K562 (cell line): ENCODE results near the gene TMEM203. TPM values are rescaled to one million over a fixed set of nuclear protein-coding genes. Genes with fewer than 3 reads are reported as not detected.
A peak's percentile ranks its signal among the peaks of the same experiment; 100 is the strongest.

ENCODE experiments used
- FOXJ2 ChIP-seq: fragments of 200-800 bp; sonication (Bioruptor generic); IDR thresholded peaks from 2 replicates; pipeline ENCODE4 v1.6.1; 2016; ENCODE audit warnings: missing genetic modification characterization, missing compliant biosample characterization
- RNF2 ChIP-seq: sonication (generic); IDR thresholded peaks from 2 replicates; pipeline ENCODE4 v1.6.1; 2016
- TCF7 ChIP-seq: sonication (generic); IDR thresholded peaks from 2 replicates; pipeline ENCODE4 v1.6.1; 2016; ENCODE audit warnings: antibody characterized with exemption, borderline replicate concordance
- ZNF124 ChIP-seq: sonication (generic); formaldehyde crosslinking; IDR thresholded peaks from 2 replicates; pipeline ENCODE4 v1.8.1; 2022; ENCODE audit warnings: missing genetic modification reagents
- ZNF57 ChIP-seq: fragments of 450-650 bp; formaldehyde crosslinking; IDR thresholded peaks from 2 replicates; pipeline ENCODE4 v1.4.0; 2020; ENCODE audit warnings: mild to moderate bottlenecking, moderate library complexity
- polyA plus RNA-seq, 8 experiments: library from polyadenylated mRNA; depleted of rRNA in 4 of 8; stranded (reverse) in 5 of 8; unstranded in 3 of 8; fragments of >200 nt; fragmentation: Nextera tagmentation in 2 of 8; fragmentation: Illumina TruSeq in 1 of 8; extraction: Ambion mirVana in 2 of 8; extraction: Trizol in 1 of 8; gene quantifications; 2 replicates each; pipeline versions ENCODE4 v1.2.1 to v1.2.3, GENCODE V29; 2011 to 2014; ENCODE audit warnings: inconsistent platforms in 1 of 8, missing spikeins in 1 of 8
- total RNA-seq, 7 experiments: library from RNA; depleted of rRNA in 6 of 7; stranded (reverse); fragments of >200 nt in 6 of 7; fragmentation: Illumina TruSeq in 2 of 7; extraction: Trizol in 2 of 7; gene quantifications; 2 replicates each; pipeline versions ENCODE4 v1.2.1 to v1.2.3, GENCODE V29; 2011 to 2021; ENCODE audit warnings: low replicate concordance in 1 of 7
- TF ChIP-seq, protein P1 (sequence below): fragments of 150-350 bp; conservative IDR thresholded peaks from 2 replicates; pipeline ENCODE4 v1.6.1; 2014; ENCODE audit warnings: low read length
- TF ChIP-seq, protein P2 (sequence below): fragments of 200-800 bp; sonication (Bioruptor generic); IDR thresholded peaks from 2 replicates; pipeline ENCODE4 v1.6.1; 2017; ENCODE audit warnings: missing genetic modification characterization, missing compliant biosample characterization
- TF ChIP-seq, protein P3 (sequence below): fragments of 200-600 bp; sonication (generic); IDR thresholded peaks from one replicate; pipeline ENCODE4 v1.6.1; 2012; ENCODE audit warnings: mild to moderate bottlenecking, low read depth, low read length, inconsistent platforms
- TF ChIP-seq, protein P4 (sequence below): fragments of 450-650 bp; formaldehyde crosslinking; IDR thresholded peaks from 2 replicates; pipeline ENCODE4 v1.4.0; 2020; ENCODE audit warnings: mild to moderate bottlenecking, moderate library complexity

Gene TMEM203
- total and polyA plus RNA-seq, 9 of the 15 experiments (the other 6 are each of a cell fraction or from before 2014, with no cell fraction given), result 8.8 to 59.5 (median 37.6) TPM

DNA sequence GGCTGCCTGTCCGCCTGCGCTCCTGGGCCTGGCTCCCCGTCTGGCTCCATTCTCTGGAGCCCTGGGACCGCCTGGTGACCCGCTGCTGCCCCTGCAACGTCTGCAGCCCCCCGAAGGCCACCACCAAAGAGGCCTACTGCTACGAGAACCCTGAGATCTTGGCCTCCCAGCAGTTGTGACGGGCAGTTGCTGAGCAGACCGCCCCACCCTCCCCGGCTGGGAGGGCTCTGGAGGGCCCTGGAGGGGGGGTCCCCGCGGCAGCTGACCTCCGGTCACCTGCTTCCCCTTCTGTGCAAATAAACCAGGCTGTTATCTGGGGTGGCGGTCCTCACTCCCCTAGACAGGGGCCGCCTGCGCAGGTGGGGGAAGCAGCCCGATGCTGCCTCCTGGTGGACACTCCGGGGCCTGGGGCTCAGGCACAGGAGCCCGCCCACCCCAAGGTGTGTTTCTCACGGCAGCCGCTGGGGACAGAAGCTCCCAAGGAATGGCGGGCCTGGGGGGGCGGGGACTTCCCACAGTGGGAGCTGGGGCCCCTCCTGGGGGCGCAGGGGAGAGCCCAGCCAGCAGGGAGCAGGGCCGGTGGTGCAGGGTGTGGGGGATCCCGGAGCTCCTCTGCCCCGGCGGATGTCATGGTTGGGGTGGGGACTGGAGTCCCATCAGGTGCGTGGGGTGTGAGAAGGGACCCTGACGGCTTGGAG is 30.9 kb upstream of the TMEM203 start (continued):
- TF ChIP-seq, protein P1, sequence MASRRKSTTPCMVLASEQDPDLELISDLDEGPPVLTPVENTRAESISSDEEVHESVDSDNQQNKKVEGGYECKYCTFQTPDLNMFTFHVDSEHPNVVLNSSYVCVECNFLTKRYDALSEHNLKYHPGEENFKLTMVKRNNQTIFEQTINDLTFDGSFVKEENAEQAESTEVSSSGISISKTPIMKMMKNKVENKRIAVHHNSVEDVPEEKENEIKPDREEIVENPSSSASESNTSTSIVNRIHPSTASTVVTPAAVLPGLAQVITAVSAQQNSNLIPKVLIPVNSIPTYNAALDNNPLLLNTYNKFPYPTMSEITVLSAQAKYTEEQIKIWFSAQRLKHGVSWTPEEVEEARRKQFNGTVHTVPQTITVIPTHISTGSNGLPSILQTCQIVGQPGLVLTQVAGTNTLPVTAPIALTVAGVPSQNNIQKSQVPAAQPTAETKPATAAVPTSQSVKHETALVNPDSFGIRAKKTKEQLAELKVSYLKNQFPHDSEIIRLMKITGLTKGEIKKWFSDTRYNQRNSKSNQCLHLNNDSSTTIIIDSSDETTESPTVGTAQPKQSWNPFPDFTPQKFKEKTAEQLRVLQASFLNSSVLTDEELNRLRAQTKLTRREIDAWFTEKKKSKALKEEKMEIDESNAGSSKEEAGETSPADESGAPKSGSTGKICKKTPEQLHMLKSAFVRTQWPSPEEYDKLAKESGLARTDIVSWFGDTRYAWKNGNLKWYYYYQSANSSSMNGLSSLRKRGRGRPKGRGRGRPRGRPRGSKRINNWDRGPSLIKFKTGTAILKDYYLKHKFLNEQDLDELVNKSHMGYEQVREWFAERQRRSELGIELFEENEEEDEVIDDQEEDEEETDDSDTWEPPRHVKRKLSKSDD, result no peak; the same call in 1 of the 2 replicates
- TF ChIP-seq ZNF57 (CRISPR knock-in tag) (no peak), FOXJ2 (tag) (no peak), TCF7 (no peak), ZNF124 (CRISPR knock-in tag) (no peak), RNF2 (peak; percentile 73; the same call in 1 of the 2 replicates)
- TF ChIP-seq, protein P2, sequence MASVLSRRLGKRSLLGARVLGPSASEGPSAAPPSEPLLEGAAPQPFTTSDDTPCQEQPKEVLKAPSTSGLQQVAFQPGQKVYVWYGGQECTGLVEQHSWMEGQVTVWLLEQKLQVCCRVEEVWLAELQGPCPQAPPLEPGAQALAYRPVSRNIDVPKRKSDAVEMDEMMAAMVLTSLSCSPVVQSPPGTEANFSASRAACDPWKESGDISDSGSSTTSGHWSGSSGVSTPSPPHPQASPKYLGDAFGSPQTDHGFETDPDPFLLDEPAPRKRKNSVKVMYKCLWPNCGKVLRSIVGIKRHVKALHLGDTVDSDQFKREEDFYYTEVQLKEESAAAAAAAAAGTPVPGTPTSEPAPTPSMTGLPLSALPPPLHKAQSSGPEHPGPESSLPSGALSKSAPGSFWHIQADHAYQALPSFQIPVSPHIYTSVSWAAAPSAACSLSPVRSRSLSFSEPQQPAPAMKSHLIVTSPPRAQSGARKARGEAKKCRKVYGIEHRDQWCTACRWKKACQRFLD (CRISPR knock-in tag), result no peak
- TF ChIP-seq, protein P3, sequence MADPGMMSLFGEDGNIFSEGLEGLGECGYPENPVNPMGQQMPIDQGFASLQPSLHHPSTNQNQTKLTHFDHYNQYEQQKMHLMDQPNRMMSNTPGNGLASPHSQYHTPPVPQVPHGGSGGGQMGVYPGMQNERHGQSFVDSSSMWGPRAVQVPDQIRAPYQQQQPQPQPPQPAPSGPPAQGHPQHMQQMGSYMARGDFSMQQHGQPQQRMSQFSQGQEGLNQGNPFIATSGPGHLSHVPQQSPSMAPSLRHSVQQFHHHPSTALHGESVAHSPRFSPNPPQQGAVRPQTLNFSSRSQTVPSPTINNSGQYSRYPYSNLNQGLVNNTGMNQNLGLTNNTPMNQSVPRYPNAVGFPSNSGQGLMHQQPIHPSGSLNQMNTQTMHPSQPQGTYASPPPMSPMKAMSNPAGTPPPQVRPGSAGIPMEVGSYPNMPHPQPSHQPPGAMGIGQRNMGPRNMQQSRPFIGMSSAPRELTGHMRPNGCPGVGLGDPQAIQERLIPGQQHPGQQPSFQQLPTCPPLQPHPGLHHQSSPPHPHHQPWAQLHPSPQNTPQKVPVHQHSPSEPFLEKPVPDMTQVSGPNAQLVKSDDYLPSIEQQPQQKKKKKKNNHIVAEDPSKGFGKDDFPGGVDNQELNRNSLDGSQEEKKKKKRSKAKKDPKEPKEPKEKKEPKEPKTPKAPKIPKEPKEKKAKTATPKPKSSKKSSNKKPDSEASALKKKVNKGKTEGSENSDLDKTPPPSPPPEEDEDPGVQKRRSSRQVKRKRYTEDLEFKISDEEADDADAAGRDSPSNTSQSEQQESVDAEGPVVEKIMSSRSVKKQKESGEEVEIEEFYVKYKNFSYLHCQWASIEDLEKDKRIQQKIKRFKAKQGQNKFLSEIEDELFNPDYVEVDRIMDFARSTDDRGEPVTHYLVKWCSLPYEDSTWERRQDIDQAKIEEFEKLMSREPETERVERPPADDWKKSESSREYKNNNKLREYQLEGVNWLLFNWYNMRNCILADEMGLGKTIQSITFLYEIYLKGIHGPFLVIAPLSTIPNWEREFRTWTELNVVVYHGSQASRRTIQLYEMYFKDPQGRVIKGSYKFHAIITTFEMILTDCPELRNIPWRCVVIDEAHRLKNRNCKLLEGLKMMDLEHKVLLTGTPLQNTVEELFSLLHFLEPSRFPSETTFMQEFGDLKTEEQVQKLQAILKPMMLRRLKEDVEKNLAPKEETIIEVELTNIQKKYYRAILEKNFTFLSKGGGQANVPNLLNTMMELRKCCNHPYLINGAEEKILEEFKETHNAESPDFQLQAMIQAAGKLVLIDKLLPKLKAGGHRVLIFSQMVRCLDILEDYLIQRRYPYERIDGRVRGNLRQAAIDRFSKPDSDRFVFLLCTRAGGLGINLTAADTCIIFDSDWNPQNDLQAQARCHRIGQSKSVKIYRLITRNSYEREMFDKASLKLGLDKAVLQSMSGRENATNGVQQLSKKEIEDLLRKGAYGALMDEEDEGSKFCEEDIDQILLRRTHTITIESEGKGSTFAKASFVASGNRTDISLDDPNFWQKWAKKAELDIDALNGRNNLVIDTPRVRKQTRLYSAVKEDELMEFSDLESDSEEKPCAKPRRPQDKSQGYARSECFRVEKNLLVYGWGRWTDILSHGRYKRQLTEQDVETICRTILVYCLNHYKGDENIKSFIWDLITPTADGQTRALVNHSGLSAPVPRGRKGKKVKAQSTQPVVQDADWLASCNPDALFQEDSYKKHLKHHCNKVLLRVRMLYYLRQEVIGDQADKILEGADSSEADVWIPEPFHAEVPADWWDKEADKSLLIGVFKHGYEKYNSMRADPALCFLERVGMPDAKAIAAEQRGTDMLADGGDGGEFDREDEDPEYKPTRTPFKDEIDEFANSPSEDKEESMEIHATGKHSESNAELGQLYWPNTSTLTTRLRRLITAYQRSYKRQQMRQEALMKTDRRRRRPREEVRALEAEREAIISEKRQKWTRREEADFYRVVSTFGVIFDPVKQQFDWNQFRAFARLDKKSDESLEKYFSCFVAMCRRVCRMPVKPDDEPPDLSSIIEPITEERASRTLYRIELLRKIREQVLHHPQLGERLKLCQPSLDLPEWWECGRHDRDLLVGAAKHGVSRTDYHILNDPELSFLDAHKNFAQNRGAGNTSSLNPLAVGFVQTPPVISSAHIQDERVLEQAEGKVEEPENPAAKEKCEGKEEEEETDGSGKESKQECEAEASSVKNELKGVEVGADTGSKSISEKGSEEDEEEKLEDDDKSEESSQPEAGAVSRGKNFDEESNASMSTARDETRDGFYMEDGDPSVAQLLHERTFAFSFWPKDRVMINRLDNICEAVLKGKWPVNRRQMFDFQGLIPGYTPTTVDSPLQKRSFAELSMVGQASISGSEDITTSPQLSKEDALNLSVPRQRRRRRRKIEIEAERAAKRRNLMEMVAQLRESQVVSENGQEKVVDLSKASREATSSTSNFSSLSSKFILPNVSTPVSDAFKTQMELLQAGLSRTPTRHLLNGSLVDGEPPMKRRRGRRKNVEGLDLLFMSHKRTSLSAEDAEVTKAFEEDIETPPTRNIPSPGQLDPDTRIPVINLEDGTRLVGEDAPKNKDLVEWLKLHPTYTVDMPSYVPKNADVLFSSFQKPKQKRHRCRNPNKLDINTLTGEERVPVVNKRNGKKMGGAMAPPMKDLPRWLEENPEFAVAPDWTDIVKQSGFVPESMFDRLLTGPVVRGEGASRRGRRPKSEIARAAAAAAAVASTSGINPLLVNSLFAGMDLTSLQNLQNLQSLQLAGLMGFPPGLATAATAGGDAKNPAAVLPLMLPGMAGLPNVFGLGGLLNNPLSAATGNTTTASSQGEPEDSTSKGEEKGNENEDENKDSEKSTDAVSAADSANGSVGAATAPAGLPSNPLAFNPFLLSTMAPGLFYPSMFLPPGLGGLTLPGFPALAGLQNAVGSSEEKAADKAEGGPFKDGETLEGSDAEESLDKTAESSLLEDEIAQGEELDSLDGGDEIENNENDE, result no peak
- TF ChIP-seq, protein P4, sequence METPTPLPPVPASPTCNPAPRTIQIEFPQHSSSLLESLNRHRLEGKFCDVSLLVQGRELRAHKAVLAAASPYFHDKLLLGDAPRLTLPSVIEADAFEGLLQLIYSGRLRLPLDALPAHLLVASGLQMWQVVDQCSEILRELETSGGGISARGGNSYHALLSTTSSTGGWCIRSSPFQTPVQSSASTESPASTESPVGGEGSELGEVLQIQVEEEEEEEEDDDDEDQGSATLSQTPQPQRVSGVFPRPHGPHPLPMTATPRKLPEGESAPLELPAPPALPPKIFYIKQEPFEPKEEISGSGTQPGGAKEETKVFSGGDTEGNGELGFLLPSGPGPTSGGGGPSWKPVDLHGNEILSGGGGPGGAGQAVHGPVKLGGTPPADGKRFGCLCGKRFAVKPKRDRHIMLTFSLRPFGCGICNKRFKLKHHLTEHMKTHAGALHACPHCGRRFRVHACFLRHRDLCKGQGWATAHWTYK (CRISPR knock-in tag), result no peak
